NCI-H1417 (cell line): ENCODE measurements around the gene TMEM225B.
"Not testable (repeated sequence)": the region's sequence is repeated elsewhere in the genome, so short reads cannot be mapped to it uniquely, and the experiment has no call there.

ENCODE experiments used
- DNase-seq, 3 experiments: peaks; one replicate each; lab custom pipeline; 2025; lab: John Stamatoyannopoulos, UW

Gene TMEM225B

GRCh38 chr7:99579281-99579955 is 18.6 kb upstream of the TMEM225B start:
- DNase-seq, result no peak

DNA sequence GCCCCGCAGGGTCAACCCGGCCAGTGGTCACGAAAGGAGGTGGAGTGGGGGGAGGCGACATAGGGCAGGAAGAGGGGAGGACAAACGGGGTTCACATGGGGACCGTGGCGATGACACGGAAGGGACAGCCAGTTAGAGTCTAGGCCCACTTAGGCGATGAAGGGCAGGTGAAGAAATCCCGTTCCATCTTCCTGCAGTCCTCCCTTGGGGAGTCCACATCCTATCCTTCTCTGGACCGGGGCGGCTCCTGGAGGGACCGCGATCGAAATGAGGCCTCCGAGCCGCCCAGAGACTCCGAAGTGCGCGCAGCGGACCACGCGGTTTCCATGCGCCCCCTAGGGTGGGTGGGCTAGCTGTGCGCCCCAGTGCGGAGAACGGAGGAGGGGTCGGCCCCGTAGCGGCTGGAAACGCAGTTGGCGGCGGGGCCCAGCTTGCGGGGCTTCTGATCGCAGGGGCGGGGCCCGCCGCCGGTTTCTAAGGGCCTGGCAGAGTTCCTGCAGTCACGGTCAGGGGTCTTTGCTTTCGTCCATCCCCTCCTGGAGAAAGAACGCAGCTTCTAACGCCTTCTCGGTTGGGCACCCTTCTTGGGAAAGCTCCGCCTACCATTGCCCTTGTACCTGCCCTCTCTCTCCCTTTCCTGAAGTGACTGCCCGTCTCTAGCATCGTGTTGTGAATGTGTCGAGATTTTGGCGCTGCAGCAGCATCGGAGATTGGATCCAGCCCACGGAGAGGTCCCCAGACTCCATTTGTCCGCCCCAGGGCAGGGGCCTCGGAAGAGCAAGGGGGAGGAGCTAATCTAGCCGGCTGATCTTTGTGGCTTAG is 17.9 kb upstream of the TMEM225B start:
- DNase-seq, result peak; percentile 44 to 89 (median 80)

GRCh38 chr7:99580778-99581332 is 17.2 kb upstream of the TMEM225B start:
- DNase-seq, result not testable (repeated sequence)

- DNase-seq, result no peak
Observed at GRCh38 chr7:99588868-99589267, 9.2 kb upstream of the TMEM225B start.

GRCh38 chr7:99594948-99595745 is 2.9 kb upstream of the TMEM225B start:
- no peak for DNase-seq

GRCh38 chr7:99596408-99596955 is 1.6 kb upstream of the TMEM225B start:
- no peak for DNase-seq

DNA sequence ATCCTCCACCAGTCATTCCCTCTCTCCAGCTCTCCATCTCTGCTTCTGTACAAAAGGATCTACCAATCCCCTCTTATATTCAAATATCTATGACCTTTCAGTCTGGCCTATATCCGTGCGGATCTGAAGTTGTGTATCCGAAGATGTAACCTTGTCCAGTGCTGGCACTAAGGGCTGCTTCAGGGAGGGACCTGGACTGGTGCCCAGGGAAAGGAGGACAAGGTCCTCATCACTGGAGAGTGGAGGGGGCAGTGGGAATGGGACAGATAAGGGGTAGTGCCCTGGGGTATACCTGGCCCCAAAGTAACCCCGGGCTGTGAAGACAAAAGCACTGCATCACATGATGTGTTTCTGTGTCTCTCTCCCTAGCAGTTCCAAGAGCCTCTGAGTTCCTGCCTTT is 1.8 kb downstream of the TMEM225B start:
- no peak for DNase-seq

DNA sequence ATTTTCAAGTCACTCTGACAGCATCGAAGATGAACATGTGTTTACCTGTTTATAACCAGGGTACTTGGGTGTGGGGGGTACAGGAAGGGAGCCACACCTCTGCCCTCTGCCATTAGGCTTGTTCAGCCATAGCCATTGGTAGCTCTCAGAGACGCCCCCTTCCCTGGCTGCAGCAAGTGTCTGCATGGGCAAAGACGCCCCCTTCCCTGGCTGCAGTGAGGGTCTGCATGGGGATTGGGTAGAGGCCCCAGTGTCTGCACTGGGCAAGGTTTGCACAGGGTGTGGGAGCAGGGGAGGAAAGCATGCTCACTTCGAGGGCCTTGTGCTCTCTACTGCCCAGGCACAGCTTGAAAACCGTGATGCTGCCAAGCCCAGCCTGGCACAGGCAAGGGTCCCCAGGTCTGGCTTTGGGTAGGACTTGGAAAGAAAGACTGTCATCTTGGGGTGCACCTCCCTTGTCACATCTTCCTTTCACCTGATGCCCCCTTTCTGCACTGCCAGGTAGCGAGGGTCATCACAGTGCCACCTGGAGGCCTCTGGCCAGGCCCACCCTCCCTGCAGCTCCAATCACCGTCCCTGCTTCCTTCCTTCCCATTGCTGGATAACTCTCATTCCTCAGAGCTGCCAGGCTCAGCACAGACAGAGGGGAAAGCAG is 3.7 kb downstream of the TMEM225B start:
- DNase-seq, result no peak

GRCh38 chr7:99605527-99605926 is 7.5 kb downstream of the TMEM225B start:
- DNase-seq, result no peak

DNA sequence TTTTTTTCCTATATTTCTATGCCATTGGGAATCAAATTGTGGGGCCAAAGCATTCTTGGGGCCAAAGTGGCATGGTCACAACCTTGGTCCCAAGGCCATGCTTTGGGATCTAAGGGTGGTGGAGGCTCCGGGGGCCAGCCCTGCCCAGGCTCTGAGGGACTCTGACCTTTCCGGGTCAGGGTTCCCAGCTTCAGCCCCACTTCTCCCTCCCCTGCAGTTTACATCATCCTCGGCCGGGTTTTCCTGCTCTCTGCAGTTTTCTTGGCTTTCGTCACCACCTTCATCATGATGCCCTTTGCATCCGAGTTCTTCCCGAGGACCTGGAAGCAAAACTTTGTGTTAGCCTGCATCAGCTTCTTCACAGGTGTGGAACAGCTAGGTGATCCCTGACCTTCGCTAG is 8.5 kb downstream of the TMEM225B start:
- DNase-seq, result no peak

DNA sequence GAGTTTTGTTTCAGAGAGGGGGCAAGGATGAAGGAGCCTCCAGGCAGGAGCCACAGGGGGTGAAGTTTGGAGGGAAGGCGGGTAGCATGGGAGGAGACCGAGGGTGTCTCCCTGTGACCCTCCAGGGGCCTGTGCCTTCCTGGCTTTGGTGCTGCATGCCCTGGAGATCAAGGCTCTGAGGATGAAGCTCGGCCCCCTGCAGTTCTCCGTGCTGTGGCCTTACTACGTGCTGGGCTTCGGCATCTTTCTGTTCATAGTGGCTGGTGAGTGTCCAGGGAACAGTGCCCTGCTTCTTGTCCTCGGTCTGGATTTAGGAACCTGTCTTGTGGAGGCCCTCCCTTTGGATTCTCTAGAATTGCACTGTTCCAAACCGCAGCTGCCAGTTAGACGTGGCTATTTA is 9.5 kb downstream of the TMEM225B start:
- DNase-seq, result no peak

GRCh38 chr7:99614495-99614894 is 16.4 kb downstream of the TMEM225B start:
- DNase-seq, result no peak

DNA sequence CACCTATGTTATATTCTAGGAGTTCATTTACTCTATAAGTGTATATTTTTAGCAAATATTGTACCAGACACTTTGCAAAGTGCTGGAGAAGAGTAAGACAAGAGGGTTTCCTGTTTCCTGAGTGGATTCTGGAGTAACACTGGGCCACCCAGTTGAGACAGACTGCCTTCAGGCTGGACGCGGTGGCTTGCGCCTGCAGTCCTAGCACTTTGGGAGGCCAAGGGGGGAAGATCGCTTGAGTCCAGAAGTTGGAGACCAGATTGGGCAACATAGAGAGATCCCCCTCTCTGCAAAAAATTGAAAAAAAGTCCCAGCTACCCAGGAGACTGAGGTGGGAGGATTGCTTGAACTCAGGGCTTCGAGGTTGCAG is 17.9 kb downstream of the TMEM225B start:
- DNase-seq, result no peak

- peak; percentile 96 to 98 (median 97) for DNase-seq
Observed at GRCh38 chr7:99616359-99617191, 18.5 kb downstream of the TMEM225B start, which contains the start of gene ZSCAN25. Gene ZSCAN25 (plus strand): TSS chr7:99616946. CDS start chr7:99619607, 2,661 bp downstream.

- peak in 2 of 3 experiments; percentile 30 to 51 for DNase-seq
Observed at GRCh38 chr7:99617192-99617781, 19.2 kb downstream of the TMEM225B start.

GRCh38 chr7:99618726-99619125 is 20.7 kb downstream of the TMEM225B start:
- DNase-seq, result no peak

GRCh38 chr7:99619571-99620130 is 21.6 kb downstream of the TMEM225B start:
- no peak for DNase-seq

DNA sequence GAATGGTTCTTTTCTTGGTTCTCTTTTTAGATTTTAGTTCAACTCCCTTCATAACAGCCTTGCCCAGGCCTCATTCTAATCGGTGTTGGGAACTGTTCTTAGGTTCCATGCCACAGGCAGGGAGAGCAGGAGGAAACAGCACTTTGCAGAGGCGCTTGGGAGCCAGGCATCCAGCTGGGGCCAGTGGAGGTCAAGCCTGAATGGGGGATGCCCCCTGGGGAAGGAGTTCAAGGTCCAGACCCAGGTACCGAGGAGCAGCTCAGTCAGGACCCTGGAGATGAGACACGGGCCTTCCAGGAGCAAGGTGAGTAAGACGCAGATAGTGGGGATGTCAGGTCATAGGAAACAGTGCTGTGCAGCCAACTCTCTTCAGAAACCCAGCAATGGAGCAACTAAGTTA is 23.2 kb downstream of the TMEM225B start:
- no peak for DNase-seq

DNA sequence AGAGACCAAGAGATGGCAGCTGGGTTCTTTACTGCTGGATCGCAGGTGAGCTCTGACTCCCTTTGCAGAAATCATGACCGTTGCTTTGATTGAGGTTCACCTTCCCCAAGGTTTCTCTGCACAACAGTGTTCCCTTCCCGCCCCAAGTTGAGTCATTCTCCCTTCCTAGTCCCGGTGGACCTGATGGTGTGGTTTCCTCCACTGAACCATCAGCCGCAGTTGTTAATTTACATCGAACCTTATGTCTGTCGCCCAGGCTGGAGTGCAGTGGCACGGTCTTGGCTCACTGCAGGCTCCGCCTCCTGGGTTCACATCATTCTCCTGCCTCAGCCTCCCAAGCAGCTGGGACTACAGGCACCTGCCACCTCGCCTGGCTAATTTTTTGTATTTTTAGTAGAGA is 24.5 kb downstream of the TMEM225B start:
- DNase-seq, result no peak
